SU-DHL-6 (cell line): ENCODE measurements around the gene CCNQ.

Experiments
- CTCF ChIP-seq: fragments of 200-600 bp; sonication (generic); IDR thresholded peaks from one replicate; pipeline ENCODE4 v1.5.1; 2017; ENCODE audit warnings: antibody characterized with exemption, mild to moderate bottlenecking, low read length, moderate library complexity; ENCODE audit not compliant: insufficient read depth, poor library complexity, severe bottlenecking
- EZH2phosphoT487 ChIP-seq: fragments of 200-600 bp; sonication (generic), shearing (Covaris generic); conservative IDR thresholded peaks from 2 replicates; pipeline ENCODE4 v1.6.1; 2018; ENCODE audit warnings: mild to moderate bottlenecking, antibody characterized with exemption, low read length, moderate library complexity, mixed read lengths

GRCh38 chrX:153564047-153564606 is 34.8 kb downstream of the CCNQ start:
- TF ChIP-seq CTCF (no peak), EZH2phosphoT487 (no peak)
